H1 (cell line): Measurements from ENCODE around the gene B4GALT5. TPM values are rescaled to one million over a fixed set of nuclear protein-coding genes. Genes with fewer than 3 reads are reported as not detected.

Experiments used
- CTCF ChIA-PET: fragments of 300-600 bp; sonication (Branson Sonifier 250); formaldehyde crosslinking; loops from one replicate; lab custom pipeline; 2021; ENCODE audit not compliant: partially characterized antibody; lab: Charles Lee
- POLR2A ChIA-PET: fragments of 300-600 bp; sonication (Branson Sonifier 250); formaldehyde crosslinking; loops from one replicate; lab custom pipeline; 2021; ENCODE audit warnings: inconsistent platforms; ENCODE audit not compliant: partially characterized antibody; lab: Charles Lee
- DNase-seq, 2 experiments: peaks; one replicate each; pipeline versions ENCODE4 v3.0.0 to v3.0.0-alpha.2; 2010 to 2022; ENCODE audit warnings: low spot score in 2 of 2, low read depth in 1 of 2, mixed read lengths in 1 of 2
- FAIRE-seq: peaks from 2 replicates; lab custom pipeline; 2011; peaks lifted over from hg19 to GRCh38; lab: Jason Lieb, UNC
- H2AFZ ChIP-seq: 2 replicates; pipeline ENCODE4 v1.8.1; 2012; ENCODE audit warnings: low read length, inconsistent platforms
- H2AK5ac ChIP-seq: 2 replicates; pipeline ENCODE4 v1.6.1; 2013; ENCODE audit warnings: low read depth, low read length
- H2BK120ac ChIP-seq: replicated peaks from 2 replicates; pipeline ENCODE3; 2013; ENCODE audit warnings: low read depth, low read length, inconsistent platforms
- H2BK12ac ChIP-seq: 2 replicates; pipeline ENCODE4 v1.6.1; 2013; ENCODE audit warnings: low read depth, low read length
- H2BK15ac ChIP-seq: 2 replicates; pipeline ENCODE4 v1.6.1; 2013; ENCODE audit warnings: low read length
- H2BK20ac ChIP-seq: 2 replicates; pipeline ENCODE4 v1.6.1; 2013; ENCODE audit warnings: low read length
- H2BK5ac ChIP-seq: 2 replicates; pipeline ENCODE4 v1.6.1; 2013; ENCODE audit warnings: low read depth, low read length
- H3K14ac ChIP-seq: 2 replicates; pipeline ENCODE4 v1.6.1; 2013; ENCODE audit warnings: inconsistent platforms; ENCODE audit not compliant: insufficient read length
- H3K18ac ChIP-seq: 2 replicates; pipeline ENCODE4 v1.6.1; 2013; ENCODE audit warnings: low read length; ENCODE audit errors: extremely low read depth
- H3K23ac ChIP-seq: 2 replicates; pipeline ENCODE4 v1.6.1; 2013; ENCODE audit warnings: inconsistent platforms; ENCODE audit not compliant: insufficient read length
- H3K23me2 ChIP-seq: 2 replicates; pipeline ENCODE4 v1.6.1; 2013; ENCODE audit warnings: low read depth, low read length
- H3K27ac ChIP-seq: 2 replicates; pipeline ENCODE4 v1.6.1; 2011; ENCODE audit warnings: low read depth, low read length, inconsistent platforms
- H3K27me3 ChIP-seq, 4 experiments: replicated peaks in 1 of 4; 1 replicate in 1 of 4; 2 replicates in 3 of 4; pipeline versions ENCODE4 v1.6.1 to v1.8.1; 2011 to 2013; ENCODE audit warnings: low read length in 3 of 4, mild to moderate bottlenecking in 3 of 4, inconsistent platforms in 2 of 4, mixed read lengths in 2 of 4, moderate library complexity in 1 of 4; ENCODE audit not compliant: control insufficient read depth in 3 of 4, insufficient read depth in 3 of 4; ENCODE audit errors: extremely low read depth in 1 of 4
- H3K36me3 ChIP-seq, 4 experiments: 2 replicates each; pipeline versions ENCODE4 v1.6.1 to v1.8.1; 2011 to 2013; ENCODE audit warnings: mild to moderate bottlenecking in 4 of 4, low read length in 3 of 4, moderate library complexity in 2 of 4, control low read depth in 1 of 4, inconsistent platforms in 1 of 4; ENCODE audit not compliant: insufficient read depth in 4 of 4, control insufficient read depth in 2 of 4
- H3K4ac ChIP-seq: replicated peaks from 2 replicates; pipeline ENCODE3; 2013; ENCODE audit warnings: low read length, low read depth, mixed read lengths, inconsistent platforms; ENCODE audit not compliant: insufficient read length
- H3K4me1 ChIP-seq, 4 experiments: replicated peaks in 1 of 4; 1 replicate in 1 of 4; 2 replicates in 3 of 4; pipeline versions ENCODE4 v1.6.1 to v1.8.1; 2011 to 2013; ENCODE audit warnings: low read length in 3 of 4, inconsistent platforms in 2 of 4, mixed read lengths in 1 of 4; ENCODE audit not compliant: insufficient read depth in 4 of 4, control insufficient read depth in 3 of 4
- H3K4me2 ChIP-seq, 2 experiments: 2 replicates each; pipeline versions ENCODE4 v1.6.1 to v1.8.1; 2011 to 2013; ENCODE audit warnings: low read depth in 2 of 2, low read length in 2 of 2, control low read depth in 1 of 2, inconsistent platforms in 1 of 2, mild to moderate bottlenecking in 1 of 2; ENCODE audit not compliant: insufficient read depth in 1 of 2
- H3K4me3 ChIP-seq, 4 experiments: fragments of 200-600, 300-600 bp in 1 of 4; sonication (generic), shearing (Covaris generic), sonication (Bioruptor Twin) in 1 of 4; 2 replicates each; pipeline versions ENCODE4 v1.5.1 to v1.8.1; 2011 to 2016; ENCODE audit warnings: low read length in 4 of 4, low read depth in 3 of 4, control low read depth in 2 of 4, inconsistent platforms in 2 of 4, mild to moderate bottlenecking in 2 of 4, mixed read lengths in 1 of 4, moderate library complexity in 1 of 4; ENCODE audit not compliant: insufficient read depth in 2 of 4; ENCODE audit errors: extremely low read depth in 1 of 4
- H3K56ac ChIP-seq: replicated peaks from 2 replicates; pipeline ENCODE3; 2013; ENCODE audit warnings: low read depth, mild to moderate bottlenecking, mixed read lengths, low read length, inconsistent platforms; ENCODE audit not compliant: insufficient read length
- H3K79me1 ChIP-seq: 2 replicates; pipeline ENCODE4 v1.6.1; 2013; ENCODE audit warnings: low read depth, low read length, control low read depth
- H3K79me2 ChIP-seq, 2 experiments: 2 replicates each; pipeline versions ENCODE4 v1.6.1 to v1.8.1; 2012 to 2013; ENCODE audit warnings: low read length in 2 of 2, mild to moderate bottlenecking in 2 of 2, inconsistent platforms in 1 of 2; ENCODE audit not compliant: insufficient read depth in 2 of 2, control insufficient read depth in 1 of 2
- H3K9ac ChIP-seq, 4 experiments: replicated peaks in 1 of 4; 1 replicate in 1 of 4; 2 replicates in 3 of 4; pipeline versions ENCODE4 v1.6.1 to v1.8.1; 2011 to 2013; ENCODE audit warnings: low read depth in 3 of 4, low read length in 3 of 4, control low read depth in 2 of 4, mild to moderate bottlenecking in 2 of 4, moderate library complexity in 2 of 4, inconsistent platforms in 1 of 4; ENCODE audit errors: extremely low read depth in 1 of 4
- H3K9me3 ChIP-seq, 2 experiments: 2 replicates each; pipeline versions ENCODE4 v1.6.1 to v1.8.1; 2012 to 2013; ENCODE audit warnings: mild to moderate bottlenecking in 2 of 2, moderate library complexity in 2 of 2, control low read depth in 1 of 2, inconsistent platforms in 1 of 2, low read depth in 1 of 2, low read length in 1 of 2, mixed read lengths in 1 of 2; ENCODE audit not compliant: insufficient read depth in 2 of 2
- H4K20me1 ChIP-seq, 2 experiments: replicated peaks in 1 of 2; 2 replicates each; pipeline versions ENCODE3 to v1.8.1; 2011 to 2013; ENCODE audit warnings: inconsistent platforms in 2 of 2, low read length in 2 of 2, mild to moderate bottlenecking in 1 of 2; ENCODE audit not compliant: insufficient read depth in 2 of 2, control insufficient read depth in 1 of 2
- H4K5ac ChIP-seq: 2 replicates; pipeline ENCODE4 v1.6.1; 2013; ENCODE audit warnings: low read length, low read depth, mixed read lengths, inconsistent platforms; ENCODE audit not compliant: insufficient read length
- H4K8ac ChIP-seq: 2 replicates; pipeline ENCODE4 v1.8.0; 2013; ENCODE audit warnings: mild to moderate bottlenecking, moderate library complexity, low read length, inconsistent platforms; ENCODE audit not compliant: insufficient read depth; ENCODE audit errors: extremely low read depth
- H4K91ac ChIP-seq: replicated peaks from 2 replicates; pipeline ENCODE3; 2013; ENCODE audit warnings: low read length, mixed read lengths, inconsistent platforms; ENCODE audit not compliant: insufficient read length
- ATF3 ChIP-seq: IDR thresholded peaks from 2 replicates; pipeline ENCODE4 v1.6.1; 2011; ENCODE audit warnings: low read depth, mild to moderate bottlenecking, low read length; ENCODE audit not compliant: insufficient read depth
- BRCA1 ChIP-seq: IDR thresholded peaks from 2 replicates; pipeline ENCODE4 v1.6.1; 2012; ENCODE audit warnings: low read depth, low read length, improper control_type of control experiment
- EP300 ChIP-seq, 2 experiments: IDR thresholded peaks; 1 replicate in 1 of 2; 2 replicates in 1 of 2; pipeline ENCODE4 v1.6.1; 2011 to 2012; ENCODE audit warnings: low read depth in 2 of 2, low read length in 2 of 2, mild to moderate bottlenecking in 2 of 2, borderline replicate concordance in 1 of 2, inconsistent platforms in 1 of 2, moderate library complexity in 1 of 2
- POLR2A ChIP-seq, 2 experiments: IDR thresholded peaks; 1 replicate in 1 of 2; 2 replicates in 1 of 2; pipeline ENCODE4 v1.6.1; 2011; ENCODE audit warnings: low read depth in 2 of 2, low read length in 2 of 2, mild to moderate bottlenecking in 2 of 2; ENCODE audit errors: control extremely low read depth in 1 of 2
- POU5F1 ChIP-seq: IDR thresholded peaks from 2 replicates; pipeline ENCODE4 v1.6.1; 2011; ENCODE audit warnings: low read depth, mild to moderate bottlenecking, low read length, moderate library complexity
- RXRA ChIP-seq: IDR thresholded peaks from 2 replicates; pipeline ENCODE4 v1.6.1; 2011; ENCODE audit warnings: low read depth, mild to moderate bottlenecking, low read length, moderate library complexity; ENCODE audit not compliant: insufficient read depth
- SUZ12 ChIP-seq: fragments of 200-600 bp; sonication (generic); IDR thresholded peaks from 2 replicates; pipeline ENCODE4 v1.6.1; 2012; ENCODE audit warnings: mild to moderate bottlenecking, inconsistent platforms, low read length, moderate library complexity, mixed read lengths
- TBP ChIP-seq: IDR thresholded peaks from 2 replicates; pipeline ENCODE4 v1.6.1; 2011; ENCODE audit warnings: low read depth, low read length, improper control_type of control experiment
- TCF12 ChIP-seq: IDR thresholded peaks from 2 replicates; pipeline ENCODE4 v1.6.1; 2011; ENCODE audit warnings: low read depth, mild to moderate bottlenecking, low read length
- TEAD4 ChIP-seq: IDR thresholded peaks from 2 replicates; pipeline ENCODE4 v1.6.1; 2012; ENCODE audit warnings: low read depth, low read length, inconsistent platforms, mixed read lengths
- YY1 ChIP-seq: IDR thresholded peaks from 2 replicates; pipeline ENCODE4 v1.6.1; 2011; ENCODE audit warnings: low read depth, mild to moderate bottlenecking, low read length
- WGBS, 2 experiments: shearing (Covaris generic) in 1 of 2; methylation state at CpG; one replicate each; pipeline versions ENCODE4 v1.1.6 to v1.1.7; 2013 to 2015; ENCODE audit warnings: low lambda C conversion rate in 2 of 2, mixed read lengths in 2 of 2, inconsistent platforms in 1 of 2, low coverage in 1 of 2, missing lambda C conversion rate in 1 of 2; ENCODE audit not compliant: insufficient replicate concordance in 2 of 2, insufficient coverage in 1 of 2, insufficient read length in 1 of 2; ENCODE audit errors: extremely low coverage in 1 of 2, missing lambda C conversion rate in 1 of 2; 5-methylcytosine and 5-hydroxymethylcytosine counted together
- polyA plus RNA-seq, 7 experiments: library from polyadenylated mRNA; depleted of rRNA in 3 of 7; stranded (reverse) in 5 of 7; unstranded in 2 of 7; fragments of >200 nt in 5 of 7; fragments of 200-250 nt in 2 of 7; gene quantifications; 1 replicate in 5 of 7; 2 replicates in 1 of 7; 4 replicates in 1 of 7; pipeline versions ENCODE4 v1.2.1 to v1.2.3, GENCODE V29; 2011 to 2013; ENCODE audit warnings: missing spikeins in 2 of 7, mixed read lengths in 2 of 7
- total RNA-seq: library from RNA; stranded (reverse); fragmentation: NEBNext Ultra II Directional; extraction: Animal tissue kit (Norgen Biotek cat#: 25700); gene quantifications from 2 replicates; pipeline ENCODE4 v1.2.1, GENCODE V29; 2021

Gene B4GALT5
- total and polyA plus RNA-seq, 2 of the 8 experiments (the other 6 are each of a cell fraction or from before 2014, with no cell fraction given): 46.5 to 75.4 TPM

- ChIA-PET CTCF (interaction anchor here (0.8 to 23.7 kb wide), 8 partner anchors 9 to 274 kb away, joined by 3 to 665 read pairs (median 4); no protein-coding TSS in a partner anchor), POLR2A (interaction anchor here (0.7 to 1.2 kb wide), 3 partner anchors 13 to 37 kb away, joined by 3 to 4 read pairs (median 3); no protein-coding TSS in a partner anchor)
- DNase-seq: no peak
- TF ChIP-seq POLR2A (IDR thresholded peaks at IDR 0.05; ENCODE audit: control extremely low read depth in 1 of 2, low read depth in 2 of 2, low read length in 2 of 2): no peak
- TF ChIP-seq SUZ12: no peak
- no peak for TF ChIP-seq EP300 (IDR thresholded peaks at IDR 0.05; ENCODE audit: borderline replicate concordance in 1 of 2, low read depth in 2 of 2, low read length in 2 of 2)
- TF ChIP-seq RXRA: no peak
- TF ChIP-seq BRCA1: no peak
- TF ChIP-seq TCF12: no peak
- no peak for TF ChIP-seq ATF3
- TF ChIP-seq TBP: no peak
- TF ChIP-seq TEAD4: no peak
- no peak for TF ChIP-seq POU5F1
- no peak for TF ChIP-seq YY1
- FAIRE-seq: no peak
- no peak overlapping the region for H3K23ac ChIP-seq
- WGBS, 2 experiments: 82% methylated on average over 11 of the region's 12 CpGs; no CpG with 5 or more reads in 1 of the 2 experiments
- 0 out of 2 replicates have a peak overlapping the region, but pooled peaks have one; percentile 18 for H4K8ac ChIP-seq
- no peak overlapping the region for H2AFZ ChIP-seq
- no peak overlapping the region for H3K56ac ChIP-seq
- no peak overlapping the region for H3K9ac ChIP-seq
- H4K5ac ChIP-seq: no peak overlapping the region
- H2BK20ac ChIP-seq: no peak overlapping the region
- no peak overlapping the region for H2BK5ac ChIP-seq
- no peaks in the 10 kb centered on the region for H3K36me3 ChIP-seq
- peaks cover 7% of the 10 kb centered on the region; the same call in 1 of the 2 replicates for H3K23me2 ChIP-seq
- no peak overlapping the region for H3K27ac ChIP-seq
- H3K79me2 ChIP-seq: no peaks in the 10 kb centered on the region
- H4K20me1 ChIP-seq: peaks cover 0 to 3% of the 10 kb centered on the region in 2 experiments
- no peak overlapping the region for H3K14ac ChIP-seq
- H3K4ac ChIP-seq: peak overlapping the region; percentile 32
- no peak overlapping the region for H2BK12ac ChIP-seq
- no peaks in the 10 kb centered on the region for H3K79me1 ChIP-seq
- no peak overlapping the region for H2AK5ac ChIP-seq
- H4K91ac ChIP-seq: no peak overlapping the region
- no peaks in the 10 kb centered on the region for H3K9me3 ChIP-seq
- no peak overlapping the region for H3K18ac ChIP-seq
- H3K27me3 ChIP-seq: no peaks in the 10 kb centered on the region
- H2BK15ac ChIP-seq: no peak overlapping the region
- no peak overlapping the region for H2BK120ac ChIP-seq
- H3K4me2 ChIP-seq: no peak overlapping the region
- no peaks in the 10 kb centered on the region; a peak in 1 of 7 replicates for H3K4me1 ChIP-seq
- H3K4me3 ChIP-seq: no peak overlapping the region
Measured at GRCh38 chr20:49594143-49594930, 119.3 kb downstream of the B4GALT5 start.
